ENCODE results near the gene ZFP64.

ZFP64 gene

DNA sequence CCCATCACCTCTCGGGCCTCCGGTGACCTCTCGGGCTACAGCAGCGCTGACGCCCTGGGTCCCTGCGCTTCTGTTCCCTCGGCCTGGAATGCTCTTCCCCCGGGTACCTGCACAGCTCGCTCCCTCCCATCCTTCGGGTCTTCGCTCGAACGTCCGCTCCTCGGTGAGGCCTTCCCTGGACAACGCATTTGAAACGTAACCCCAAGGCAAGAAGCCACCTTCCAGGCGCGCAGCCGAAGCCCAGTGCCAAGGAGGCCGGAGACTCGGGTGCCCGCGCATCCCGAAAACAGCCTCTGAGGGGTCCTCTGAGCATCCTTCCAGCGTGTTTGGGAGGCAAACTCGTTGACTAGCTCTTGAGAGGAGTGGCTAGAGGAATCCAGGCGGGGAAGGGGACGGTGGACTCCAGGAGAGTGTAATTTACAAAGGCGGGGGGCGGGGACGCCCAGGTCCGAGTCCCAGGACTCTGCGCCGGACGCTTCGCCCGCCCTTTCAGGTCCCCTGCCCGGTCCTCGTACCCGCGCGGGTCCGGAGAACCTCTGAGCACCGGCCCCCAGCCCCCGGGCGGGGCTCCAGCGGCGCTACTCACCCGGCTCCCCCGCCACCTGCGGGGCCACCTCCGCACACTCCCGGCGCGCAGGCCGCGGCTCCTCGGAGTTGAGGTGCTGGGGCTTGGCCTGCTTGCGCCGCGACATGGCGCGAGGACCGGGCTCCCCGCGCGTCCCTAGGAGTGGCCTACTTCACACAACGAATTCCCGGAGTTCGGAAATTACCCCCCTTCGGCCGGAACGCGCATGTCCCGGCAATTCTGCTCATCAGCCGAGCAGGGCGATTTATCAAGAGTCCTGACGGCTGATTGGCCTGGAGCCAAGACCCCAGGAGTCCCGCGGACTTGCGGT lies 86.8 kb downstream of the ZFP64 start:
- DNase-seq (ENCODE audit: low read depth): no peak

DNA sequence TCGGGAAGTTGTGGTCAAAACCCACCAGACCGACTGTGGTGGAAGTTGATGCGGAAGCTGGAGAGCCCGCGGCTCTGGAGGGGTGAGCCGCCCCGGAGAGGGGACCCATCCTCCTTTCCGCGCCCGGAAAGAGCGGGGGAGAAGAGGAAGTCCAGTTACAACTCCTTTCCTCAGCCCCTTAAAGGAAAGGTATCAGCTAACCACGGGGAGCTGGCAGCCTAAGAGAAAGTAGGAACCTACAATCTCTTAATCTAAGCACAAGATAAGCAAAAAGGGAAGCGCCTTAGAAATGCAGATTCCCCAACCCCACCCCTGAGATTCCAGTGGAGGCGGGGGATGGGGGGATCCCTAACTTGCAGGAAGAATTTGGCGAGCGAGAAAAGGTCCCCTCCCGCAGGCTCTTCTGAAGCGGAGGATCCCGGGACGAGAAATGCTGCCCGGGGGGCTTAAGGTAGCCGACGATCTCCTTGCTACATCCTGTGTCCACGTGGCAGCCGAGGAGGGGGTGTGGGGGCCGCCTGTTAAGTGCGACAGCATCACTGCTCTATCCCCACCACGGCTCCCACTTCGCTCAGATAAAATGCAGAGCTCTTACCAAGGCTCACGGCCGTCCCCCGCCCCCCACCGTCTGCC lies 87.5 kb downstream of the ZFP64 start:
- no peak for DNase-seq (ENCODE audit: low read depth)

DNA sequence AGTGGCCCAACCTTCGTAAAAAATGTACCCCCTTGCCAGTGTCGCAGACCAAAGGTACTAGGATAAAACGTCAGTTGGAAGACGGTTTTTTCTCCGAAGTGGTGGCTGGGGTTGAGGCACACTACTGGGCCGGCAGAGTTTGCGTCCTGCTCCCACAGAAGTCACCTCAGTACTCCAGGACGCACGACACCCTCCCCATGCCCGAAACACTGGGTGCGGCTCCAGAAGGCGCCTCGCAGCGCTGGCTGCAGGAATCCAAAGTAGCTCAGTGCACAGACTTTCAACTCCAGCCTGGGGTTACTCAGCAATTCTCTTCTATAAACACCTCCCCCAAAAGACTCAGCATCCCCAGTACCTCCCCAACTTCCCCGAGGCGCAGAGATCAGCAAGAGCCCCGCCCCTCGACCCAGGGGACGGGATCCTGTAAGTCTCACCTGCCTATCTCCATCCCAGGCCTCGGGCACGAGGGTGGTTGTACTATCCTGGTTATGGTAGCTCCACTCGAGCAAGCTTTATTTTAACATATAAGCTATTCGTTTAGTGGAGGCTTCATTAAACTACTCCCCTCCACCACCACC lies 88.2 kb downstream of the ZFP64 start:
- no peak for DNase-seq (ENCODE audit: low read depth)

DNA sequence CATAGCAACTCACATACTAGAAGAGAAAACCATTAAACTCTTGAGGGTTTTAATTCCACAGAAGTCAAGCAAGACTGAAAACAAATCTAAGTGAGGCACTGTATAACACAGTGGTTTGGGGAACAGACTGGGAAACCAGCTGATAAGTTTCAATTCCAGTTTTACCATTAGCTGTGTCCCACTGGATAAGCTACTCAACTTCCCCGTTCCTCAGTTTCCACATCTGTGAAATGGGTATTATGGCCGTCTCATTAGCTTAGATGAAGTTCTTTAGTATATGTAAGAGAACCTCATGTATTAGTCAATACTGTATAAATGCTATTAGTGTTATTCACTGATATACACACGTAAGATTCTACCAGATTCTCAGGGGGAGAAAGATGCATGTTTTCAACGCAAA lies 89.0 kb downstream of the ZFP64 start:
- no peak for DNase-seq (ENCODE audit: low read depth)

DNA sequence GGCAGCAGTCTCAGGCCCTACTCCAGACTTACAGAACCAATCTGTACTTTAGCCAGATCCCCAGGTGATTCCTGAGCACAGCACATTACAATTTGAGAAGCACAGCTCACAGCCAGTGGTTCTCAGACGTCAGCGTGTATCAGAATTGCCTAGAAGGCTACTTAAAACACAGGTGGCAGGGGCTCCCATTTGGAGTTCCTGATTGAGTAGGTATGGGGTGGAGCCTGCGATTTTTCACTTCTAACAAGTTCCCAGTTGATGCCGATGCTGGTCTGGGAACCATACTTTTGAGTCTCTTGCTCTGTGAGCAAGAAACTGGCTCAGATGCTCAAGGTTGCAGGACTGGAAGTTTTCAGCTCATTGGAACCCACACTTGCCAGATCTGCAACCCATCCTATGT lies 89.5 kb downstream of the ZFP64 start:
- DNase-seq (ENCODE audit: low read depth): no peak

Data from non-pigmented ciliary epithelial cell (primary cell).